ENCODE results near the gene RB1.
A peak's percentile ranks its signal among the peaks of the same experiment; 100 is the strongest.

RB1 gene

DNA sequence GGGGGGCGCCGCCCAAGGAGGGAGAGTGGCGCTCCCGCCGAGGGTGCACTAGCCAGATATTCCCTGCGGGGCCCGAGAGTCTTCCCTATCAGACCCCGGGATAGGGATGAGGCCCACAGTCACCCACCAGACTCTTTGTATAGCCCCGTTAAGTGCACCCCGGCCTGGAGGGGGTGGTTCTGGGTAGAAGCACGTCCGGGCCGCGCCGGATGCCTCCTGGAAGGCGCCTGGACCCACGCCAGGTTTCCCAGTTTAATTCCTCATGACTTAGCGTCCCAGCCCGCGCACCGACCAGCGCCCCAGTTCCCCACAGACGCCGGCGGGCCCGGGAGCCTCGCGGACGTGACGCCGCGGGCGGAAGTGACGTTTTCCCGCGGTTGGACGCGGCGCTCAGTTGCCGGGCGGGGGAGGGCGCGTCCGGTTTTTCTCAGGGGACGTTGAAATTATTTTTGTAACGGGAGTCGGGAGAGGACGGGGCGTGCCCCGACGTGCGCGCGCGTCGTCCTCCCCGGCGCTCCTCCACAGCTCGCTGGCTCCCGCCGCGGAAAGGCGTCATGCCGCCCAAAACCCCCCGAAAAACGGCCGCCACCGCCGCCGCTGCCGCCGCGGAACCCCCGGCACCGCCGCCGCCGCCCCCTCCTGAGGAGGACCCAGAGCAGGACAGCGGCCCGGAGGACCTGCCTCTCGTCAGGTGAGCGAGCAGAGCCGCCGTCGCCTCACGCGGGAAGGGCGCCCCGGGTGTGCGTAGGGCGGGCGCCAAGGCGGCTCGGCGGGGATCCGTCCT is at the start of gene RB1:
Gene RB1 (plus strand): TSS at position 393 of the 784 bp plus-strand sequence. CDS start 162 bp downstream, at position 555.
- DNase-seq, result peak; percentile 94

DNA sequence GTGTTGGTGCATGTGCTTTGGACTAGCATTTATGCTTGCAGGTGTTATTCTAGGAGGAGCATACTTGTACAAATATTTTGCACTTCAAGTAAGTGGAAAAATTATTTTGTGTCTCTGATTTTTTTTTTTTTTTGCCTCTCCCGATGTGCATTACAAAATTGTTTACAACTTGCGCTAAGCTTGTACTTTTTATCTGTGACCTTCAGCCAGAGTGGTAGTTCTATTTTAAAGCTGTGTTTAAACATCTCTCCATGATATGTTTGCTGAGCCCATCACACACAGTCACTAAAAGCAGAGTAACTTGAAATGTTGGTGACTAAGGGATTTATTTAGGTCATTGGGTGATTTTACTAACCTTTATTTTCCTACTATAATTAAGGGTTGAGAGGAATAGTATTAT is 49.7 kb upstream of the RB1 start:
- no peak for DNase-seq

DNA sequence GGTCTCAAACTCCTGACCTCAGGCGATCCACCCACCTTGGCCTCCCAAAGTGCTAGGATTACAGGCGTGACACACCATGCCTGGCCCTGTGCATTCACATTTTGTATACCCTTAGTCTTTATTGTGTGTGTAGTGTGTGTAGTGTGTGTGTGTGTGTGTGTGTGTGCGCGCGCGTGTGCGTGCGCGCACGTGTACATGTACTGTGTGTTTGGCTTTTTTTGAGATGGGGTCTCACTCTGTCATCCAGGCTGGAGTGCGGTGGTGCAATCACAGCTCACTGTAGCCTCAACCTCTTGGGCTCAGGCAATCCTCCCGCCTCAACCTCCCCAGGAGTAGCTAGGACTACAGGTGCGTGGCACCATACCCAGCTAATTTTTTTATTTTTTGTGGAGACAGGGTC is 48.5 kb upstream of the RB1 start:
- no peak for DNase-seq

DNA sequence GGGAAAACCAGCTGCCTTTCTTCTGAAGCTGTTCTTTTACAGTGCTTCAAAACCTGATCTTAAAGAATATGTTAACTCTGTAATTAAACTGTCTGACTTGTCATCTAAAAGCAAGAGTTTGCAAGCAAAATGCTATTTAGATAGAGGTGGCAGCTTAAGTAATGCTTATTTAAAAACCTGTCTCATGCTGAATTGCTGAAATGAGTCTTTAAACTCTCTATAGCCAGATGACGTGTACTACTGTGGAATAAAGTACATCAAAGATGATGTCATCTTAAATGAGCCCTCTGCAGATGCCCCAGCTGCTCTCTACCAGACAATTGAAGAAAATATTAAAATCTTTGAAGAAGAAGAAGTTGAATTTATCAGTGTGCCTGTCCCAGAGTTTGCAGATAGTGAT is 47.6 kb upstream of the RB1 start:
- no peak for DNase-seq

DNA sequence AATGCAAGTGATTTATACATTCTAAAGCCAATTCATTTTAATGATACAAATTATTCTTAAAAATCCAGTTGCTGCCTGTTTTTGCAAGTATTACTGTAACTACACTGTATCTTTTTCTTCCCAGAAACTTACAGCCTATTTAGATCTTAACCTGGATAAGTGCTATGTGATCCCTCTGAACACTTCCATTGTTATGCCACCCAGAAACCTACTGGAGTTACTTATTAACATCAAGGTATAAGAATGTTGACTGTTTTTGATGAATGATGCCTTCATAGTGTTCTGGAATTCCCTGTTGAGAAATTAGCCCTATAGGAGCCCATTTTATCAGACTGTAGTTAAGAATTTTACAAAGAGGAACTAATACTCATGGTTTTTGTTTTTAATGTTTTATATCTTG is 45.5 kb upstream of the RB1 start:
- DNase-seq, result no peak

DNA sequence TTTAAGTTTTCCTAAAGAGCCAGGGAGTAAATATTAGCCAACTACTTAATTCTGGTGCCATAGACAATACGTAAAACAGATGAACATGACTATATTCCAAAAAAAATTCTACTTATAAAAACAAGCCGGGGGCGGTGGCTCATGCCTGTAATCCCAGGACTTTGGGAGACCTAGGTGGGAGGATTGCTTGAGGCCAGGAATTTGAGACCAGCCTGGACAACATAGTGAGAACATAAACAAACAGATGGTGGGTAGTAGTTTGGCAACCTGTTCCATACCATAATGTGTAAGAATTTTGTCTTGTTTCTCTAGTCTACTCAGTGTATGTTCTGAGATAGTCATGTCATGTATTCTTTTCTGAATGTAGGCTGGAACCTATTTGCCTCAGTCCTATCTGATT is 45.1 kb upstream of the RB1 start:
- no peak for DNase-seq

DNA sequence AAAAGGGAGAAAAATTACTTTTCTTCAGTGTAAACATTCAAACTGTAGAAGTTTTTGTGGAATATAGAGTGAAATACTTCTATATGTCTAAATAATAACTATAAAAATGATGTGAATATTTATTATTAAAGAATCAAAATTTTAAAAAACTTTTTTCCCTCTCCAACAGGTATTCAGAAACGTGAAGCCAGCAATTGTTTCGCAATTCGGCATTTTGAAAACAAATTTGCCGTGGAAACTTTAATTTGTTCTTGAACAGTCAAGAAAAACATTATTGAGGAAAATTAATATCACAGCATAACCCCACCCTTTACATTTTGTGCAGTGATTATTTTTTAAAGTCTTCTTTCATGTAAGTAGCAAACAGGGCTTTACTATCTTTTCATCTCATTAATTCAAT is 42.6 kb upstream of the RB1 start:
- DNase-seq, result no peak

DNA sequence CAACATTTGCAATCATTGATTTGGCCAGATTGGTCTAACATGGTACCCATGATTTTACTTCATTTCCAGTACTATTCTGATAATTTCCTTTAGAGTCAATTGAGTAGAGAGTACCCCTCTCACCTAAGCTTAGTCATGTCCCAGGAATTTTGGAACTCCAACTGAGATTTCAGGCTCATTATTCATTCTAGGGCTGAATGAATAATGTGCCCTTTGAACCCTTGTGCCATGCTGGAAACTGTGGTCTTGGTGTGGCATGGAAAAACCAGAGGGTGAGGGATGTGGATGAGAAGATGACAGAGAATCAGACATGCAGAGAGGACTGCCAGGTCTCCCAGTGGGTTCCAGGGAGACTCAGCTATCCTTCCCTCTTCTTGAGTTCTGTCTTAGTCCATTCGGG is 40.4 kb upstream of the RB1 start:
- no peak for DNase-seq

DNA sequence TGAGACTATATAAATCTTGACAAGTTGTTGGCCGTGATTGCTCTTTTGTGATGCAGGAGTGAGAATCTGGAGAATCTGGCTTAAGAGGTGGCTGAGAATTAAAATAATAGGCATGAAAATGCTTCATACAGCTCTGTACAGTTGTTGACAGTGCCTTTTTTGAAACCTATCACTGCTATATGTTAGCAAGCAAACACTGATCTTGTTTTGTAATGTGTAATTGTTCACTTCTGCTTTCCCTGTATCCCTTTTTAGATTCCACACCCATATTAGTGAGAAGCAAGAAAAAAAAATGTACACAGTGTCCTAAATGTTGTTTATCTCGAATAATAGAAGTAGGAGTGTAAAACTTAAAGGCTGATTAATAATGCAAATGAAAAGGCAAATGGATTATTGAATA is 39.5 kb upstream of the RB1 start:
- no peak for DNase-seq

DNA sequence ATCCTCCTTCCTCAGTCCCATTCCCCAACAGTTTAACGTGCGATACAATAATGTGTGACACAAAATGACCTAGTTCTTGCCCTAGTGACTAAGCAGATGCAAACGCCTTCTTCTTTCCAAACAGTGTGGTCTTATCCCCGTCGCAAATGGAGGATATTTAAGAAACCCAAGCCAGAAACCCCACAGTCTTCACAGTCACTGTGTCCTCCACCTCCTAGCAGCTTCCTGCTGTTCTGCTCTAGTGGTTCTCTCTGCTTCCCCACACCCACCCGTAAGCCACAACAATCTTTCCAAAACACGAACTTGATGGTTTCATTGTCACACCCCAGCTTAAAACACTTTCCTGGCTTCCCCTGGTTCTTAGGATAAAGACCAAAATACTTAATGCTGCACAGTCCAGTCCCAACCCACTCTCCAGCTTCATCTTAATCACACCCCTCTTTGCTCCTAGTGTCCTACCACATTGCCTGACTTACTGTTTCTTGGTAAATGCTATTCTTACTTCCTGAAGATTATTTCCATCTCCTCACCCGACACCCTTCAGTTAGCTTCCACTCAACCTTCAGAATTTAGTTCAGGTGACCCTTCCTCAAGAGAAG is 38.2 kb upstream of the RB1 start:
- peak; percentile 47 for DNase-seq

DNA sequence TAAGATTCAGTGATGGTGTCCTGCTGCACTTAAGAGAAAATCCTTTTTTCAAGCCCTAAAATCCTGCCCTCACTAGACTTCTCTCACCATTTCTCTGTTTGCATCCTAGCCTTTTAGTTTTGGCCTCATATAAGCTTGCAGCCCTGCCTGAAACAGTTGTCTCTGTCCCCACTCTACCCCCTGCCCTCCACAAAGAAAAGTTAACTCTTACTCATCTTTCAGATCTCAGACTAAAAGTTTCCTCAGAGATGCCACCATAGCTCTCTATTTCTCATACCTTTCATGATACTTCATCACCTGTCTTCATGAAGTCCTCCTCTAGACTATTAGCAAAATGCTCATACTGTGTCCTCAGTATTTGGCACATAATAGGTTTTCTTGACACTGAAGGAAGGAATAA is 37.4 kb upstream of the RB1 start:
- DNase-seq, result no peak

DNA sequence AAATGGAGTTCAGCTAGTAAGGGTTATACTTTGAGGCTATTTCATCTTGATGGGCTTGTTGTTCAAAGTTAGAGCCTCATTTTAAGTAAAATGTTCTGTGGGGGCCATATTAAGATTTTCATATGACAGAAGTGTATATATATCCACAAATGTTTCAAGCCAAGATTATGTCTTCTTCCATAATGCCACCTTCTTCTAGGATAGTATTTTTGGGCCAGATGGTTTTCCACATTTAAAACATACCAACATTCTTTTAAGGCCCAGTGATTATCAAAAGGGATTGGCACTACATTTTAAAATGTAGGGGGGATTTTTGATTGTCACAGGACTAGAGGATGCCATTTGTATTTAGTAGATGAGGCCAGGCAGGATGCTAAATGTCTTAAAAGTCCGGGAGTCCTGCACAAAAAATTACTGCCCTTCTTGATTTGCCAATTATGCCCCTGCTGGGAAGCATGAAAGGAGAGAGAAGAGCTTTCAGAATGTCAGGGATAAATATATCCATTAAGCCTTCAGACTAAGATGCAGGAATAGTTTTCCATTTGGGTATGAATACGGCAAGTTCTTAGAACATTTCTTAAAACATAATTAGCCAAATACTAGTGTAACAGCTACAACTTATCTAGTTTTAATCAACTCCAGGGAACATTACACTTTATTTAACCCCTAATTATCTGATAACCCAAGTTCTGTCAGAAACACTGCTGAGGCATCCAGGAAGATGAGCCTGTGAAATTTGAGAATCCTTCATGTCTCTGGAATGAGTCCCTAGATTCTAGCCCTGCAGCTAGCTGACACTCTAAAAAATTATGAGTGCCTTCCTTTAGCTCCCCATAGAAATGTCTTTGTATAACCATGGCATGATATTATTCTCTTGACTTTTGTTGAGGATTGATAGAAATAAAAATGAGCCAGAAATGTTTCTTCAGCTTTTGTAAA is 36.6 kb upstream of the RB1 start:
- DNase-seq, result no peak

DNA sequence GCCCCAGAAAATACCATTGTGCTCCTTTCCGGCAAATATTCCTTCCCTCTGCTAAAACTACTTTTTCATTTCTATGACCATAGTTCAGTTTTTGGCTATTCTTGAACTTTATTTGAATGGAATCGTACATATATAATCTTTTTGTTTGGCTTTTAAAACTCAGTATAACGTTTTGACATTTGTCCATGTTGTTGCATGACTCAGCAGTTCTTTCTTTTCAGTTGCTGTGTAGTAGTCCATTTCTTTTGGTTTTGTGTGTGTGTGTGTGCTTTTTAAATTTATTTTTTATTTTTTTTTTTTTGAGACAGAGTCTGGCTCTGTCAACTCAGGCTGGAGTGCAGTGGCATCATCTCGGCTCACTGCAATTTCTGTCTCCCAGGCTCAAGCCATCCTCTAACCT is 35.5 kb upstream of the RB1 start:
- no peak for DNase-seq

DNA sequence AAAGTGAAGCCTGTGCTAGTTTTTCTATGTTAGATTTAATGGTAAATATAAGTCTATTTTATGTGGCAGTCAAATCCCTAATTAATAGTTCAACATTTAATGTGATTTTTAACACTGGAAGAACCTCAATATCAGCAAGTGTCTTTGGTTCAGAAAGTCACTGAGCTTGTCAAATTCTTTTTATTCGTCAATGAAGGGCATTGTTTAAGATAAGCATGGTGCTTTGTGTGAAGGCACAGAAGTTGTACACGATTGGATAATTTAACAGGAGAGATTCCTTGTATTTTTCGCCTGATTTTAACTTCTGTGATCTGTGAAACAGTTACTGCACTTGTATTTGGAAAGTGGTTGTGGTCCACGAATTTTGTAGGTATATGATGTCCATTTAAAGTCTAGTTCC is 30.2 kb upstream of the RB1 start:
- no peak for DNase-seq

DNA sequence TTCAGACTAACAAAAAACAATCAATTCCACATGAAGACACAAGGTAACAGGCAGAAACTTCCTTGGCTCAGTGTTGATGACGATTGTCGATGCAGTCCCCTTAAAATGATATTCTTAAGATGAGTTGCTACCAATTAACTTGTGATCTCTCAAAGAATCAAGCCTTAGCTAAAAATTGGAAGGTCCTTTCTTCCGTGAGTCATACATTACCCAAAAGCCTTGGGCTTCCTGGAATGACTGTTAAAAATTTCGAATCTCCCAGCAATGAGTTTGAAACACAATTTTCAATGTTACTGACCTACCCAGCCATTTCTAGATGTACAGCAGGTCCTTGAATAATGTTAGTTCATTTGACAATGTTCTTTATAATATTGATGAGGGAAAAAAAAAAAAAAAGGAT is 28.0 kb upstream of the RB1 start:
- no peak for DNase-seq

DNA sequence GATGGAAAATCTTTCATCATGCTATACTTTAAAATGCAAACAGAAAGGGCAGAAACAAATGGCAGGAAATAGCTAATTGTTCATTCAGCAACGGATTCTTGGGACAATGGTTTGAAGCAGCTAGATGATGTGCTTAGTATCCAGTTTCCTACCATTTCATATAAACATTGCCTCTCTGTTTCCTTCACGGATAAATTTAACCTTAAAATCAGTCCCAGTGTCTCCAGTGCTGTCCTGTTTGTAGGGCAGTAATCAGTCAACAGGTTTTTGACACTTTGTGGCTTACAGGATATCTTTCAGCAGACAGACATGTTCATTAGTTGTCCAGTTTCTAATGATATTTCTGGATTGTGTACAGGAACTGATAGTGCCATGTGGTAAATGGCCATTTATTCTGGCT is 24.7 kb upstream of the RB1 start:
- DNase-seq, result no peak

DNA sequence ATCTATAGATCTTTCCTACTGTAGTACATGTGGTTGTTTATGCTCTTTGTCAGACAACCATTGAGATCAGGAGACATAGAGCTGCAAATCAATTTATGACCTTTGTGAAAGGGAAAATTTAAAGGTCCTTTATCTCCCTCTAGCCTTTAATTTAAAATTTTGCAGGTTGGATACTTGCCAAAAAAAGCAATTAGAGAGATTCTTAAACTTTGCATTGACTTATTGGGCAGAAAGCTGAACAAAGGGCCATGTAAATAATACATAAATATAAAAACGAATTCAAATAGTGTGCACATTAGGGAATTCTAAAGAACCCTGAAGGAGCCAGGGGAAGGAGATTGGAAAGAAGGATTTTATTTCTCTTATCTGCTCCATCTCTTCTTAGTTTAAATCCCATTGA is 22.0 kb upstream of the RB1 start:
- no peak for DNase-seq

DNA sequence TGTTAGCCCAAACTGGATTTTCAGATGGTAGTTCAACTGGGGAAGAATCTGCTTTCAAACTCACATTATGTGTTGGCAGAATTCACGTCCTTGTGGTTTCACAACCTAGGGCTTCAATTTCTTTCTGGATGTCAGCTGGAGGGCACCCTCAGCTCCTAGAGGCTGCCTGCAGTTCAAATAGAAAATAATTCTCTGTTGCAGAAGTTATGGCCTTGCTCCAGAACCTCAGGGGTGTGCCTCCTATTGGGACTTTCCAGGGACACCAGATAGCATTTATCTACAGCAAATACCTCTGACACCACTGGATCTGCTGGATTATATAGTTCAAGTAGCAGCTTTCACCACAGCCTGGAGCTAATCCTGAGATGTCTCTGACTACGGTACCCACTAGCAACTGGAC is 11.8 kb upstream of the RB1 start:
- no peak for DNase-seq

DNA sequence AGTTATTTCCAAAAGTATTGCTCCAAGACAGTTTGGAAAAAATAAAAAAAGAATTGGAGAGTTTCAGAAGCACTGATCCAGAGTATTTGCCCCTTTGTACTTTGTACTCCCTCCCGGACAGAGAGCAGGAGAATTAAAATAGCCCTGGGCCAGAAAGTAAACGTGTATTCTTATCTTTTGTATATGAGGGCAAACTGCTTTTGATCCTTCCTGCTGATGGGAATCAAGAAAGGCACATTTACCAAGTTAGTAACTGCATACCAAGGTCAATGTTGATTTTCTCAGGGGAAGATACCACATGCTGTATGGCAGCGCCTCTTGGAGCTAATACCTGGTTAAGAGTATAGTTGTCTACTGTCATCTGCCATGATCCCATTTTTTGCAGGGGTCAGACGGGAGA is 10.9 kb upstream of the RB1 start:
- DNase-seq, result no peak

DNA sequence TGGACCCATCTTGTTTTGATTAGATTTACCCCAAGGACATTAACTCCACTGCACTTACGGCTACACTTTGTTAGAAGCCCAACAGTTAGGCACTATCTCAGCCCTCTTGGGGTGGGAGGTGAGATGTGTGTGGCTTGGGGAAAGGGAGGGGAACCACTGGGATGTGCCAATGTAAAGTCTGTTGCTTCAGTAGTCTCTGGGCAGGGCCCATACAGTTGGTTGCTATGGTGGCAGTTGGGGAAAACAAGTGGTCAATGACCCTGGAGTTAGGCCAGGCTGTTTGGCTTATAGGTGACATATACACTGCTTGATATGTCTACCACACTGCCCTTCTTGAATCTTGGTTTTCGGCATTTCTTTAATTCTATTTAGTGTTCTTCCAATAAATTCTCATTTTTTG is 8.9 kb upstream of the RB1 start:
- no peak for DNase-seq

DNA sequence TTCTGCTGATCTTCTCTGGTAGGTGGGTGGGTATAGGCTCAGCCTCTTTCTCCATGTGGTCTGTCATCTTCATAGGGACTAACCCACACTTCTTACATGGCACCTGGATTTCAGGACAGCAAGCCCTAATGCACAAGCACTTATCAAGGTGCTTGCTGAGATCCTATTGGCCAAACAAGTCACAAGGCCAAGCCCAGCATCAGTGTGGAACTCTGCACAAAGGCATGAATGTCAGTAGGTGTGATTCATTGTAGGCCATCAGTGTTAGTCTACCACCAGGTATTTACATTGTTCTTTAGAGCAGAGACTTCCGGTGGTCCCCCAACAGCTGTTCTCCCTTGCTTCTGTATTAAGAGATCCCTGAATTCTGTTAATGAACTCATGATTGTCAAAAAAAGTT is 8.3 kb upstream of the RB1 start:
- no peak for DNase-seq

DNA sequence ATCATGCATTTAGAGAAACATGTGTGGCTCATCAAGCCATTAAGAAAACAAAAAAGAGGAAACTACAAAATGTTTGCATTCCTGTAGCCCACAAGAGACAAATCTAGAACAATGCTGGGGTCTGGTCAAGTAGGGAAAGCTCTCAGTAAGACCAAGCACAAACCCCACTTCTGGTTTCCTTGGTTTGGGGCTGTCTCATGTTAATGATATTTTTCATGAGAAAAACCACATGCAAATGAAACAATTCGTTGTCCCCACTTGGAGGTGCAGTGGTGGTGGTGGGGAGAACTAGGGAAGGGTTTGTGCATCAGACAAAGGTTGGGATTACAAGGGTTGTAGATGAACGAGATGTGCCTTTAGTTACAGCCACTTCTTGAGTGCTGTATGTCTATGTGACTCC is 7.0 kb upstream of the RB1 start:
- no peak for DNase-seq

DNA sequence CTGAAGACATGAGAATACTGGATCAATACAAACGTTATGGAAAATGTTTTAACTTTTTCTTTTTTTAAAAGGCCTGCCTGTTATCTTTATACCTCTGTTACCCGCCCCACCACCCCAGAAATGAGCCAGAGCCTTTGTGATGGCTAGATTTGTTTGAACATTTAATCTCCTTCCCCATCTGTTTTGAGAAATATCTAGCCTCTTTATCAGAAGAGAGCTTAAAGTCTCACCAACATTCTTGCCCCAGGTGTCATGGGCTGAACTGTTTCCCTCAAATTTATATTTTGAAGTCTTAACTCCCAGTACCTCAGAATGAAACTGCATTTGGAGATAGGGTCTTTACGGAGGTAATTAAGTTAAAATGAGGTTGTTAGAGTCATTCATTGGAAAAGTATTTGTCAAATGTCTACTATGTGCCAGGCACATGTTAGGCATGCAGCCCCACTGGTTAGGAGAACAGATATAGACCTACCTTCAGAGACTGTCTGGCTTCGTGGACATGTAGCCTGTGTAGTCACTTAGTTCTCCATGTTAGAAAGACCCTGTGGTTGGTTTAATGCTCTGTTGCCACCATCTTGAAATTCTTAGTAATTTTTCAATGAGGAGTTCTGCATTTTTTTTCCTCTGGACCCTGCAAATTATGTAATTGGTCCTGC is 6.3 kb upstream of the RB1 start:
- no peak for DNase-seq

Measured in stimulated activated CD4-positive, alpha-beta T cell treated with anti-CD3 and anti-CD28 coated beads, Interleukin-15, amount 100 ng/mL, for 24 hours (primary cell).